Measurements from ENCODE around the gene EPS8. TPM values are rescaled to one million over a fixed set of nuclear protein-coding genes. Genes with fewer than 3 reads are reported as not detected.

Gene EPS8
- total RNA-seq, 2 donors from 2014 or later, result 6.7 to 8.1 TPM

GRCh38 chr12:15735837-15736615 lies 53.2 kb downstream of the EPS8 start:
- Histone ChIP-seq H3K27ac (ENCODE audit: low read depth, low read length) (no peak overlapping the region), H3K36me3 (ENCODE audit: control insufficient read depth, insufficient read depth, low read length) (no peaks in the 10 kb centered on the region), H3K27me3 (ENCODE audit: control insufficient read depth, insufficient read depth, low read length, poor library complexity, severe bottlenecking) (no peaks in the 10 kb centered on the region), H3K4me1 (ENCODE audit: control insufficient read depth, insufficient read depth, low read length) (no peaks in the 10 kb centered on the region), H3K4me3 (ENCODE audit: low read length) (no peak overlapping the region), H3K9me3 (ENCODE audit: control insufficient read depth, low read length) (no peaks in the 10 kb centered on the region), H3K9ac (ENCODE audit: extremely low read depth, low read length, poor library complexity, severe bottlenecking) (no peak overlapping the region)
- TF ChIP-seq, protein P1, sequence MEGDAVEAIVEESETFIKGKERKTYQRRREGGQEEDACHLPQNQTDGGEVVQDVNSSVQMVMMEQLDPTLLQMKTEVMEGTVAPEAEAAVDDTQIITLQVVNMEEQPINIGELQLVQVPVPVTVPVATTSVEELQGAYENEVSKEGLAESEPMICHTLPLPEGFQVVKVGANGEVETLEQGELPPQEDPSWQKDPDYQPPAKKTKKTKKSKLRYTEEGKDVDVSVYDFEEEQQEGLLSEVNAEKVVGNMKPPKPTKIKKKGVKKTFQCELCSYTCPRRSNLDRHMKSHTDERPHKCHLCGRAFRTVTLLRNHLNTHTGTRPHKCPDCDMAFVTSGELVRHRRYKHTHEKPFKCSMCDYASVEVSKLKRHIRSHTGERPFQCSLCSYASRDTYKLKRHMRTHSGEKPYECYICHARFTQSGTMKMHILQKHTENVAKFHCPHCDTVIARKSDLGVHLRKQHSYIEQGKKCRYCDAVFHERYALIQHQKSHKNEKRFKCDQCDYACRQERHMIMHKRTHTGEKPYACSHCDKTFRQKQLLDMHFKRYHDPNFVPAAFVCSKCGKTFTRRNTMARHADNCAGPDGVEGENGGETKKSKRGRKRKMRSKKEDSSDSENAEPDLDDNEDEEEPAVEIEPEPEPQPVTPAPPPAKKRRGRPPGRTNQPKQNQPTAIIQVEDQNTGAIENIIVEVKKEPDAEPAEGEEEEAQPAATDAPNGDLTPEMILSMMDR (conservative IDR thresholded peaks at IDR 0.05), result no peak
- Mint-ChIP-seq H3K9me3 (peaks cover 3% of the 10 kb centered on the region), H3K4me3 (no peak overlapping the region), H3K4me1 (peaks cover 2% of the 10 kb centered on the region), H3K27me3 (ENCODE audit: insufficient read depth) (no peaks in the 10 kb centered on the region), H3K27ac (no peak overlapping the region), H3K36me3 (ENCODE audit: low read depth) (peaks cover 4% of the 10 kb centered on the region)
- WGBS, 2 experiments (ENCODE audit: insufficient coverage in 1 of 2, insufficient read length in 1 of 2), result 75 to 87% methylated on average over 1 to 5 of the region's 5 CpGs
- DNase-seq, result no peak

GRCh38 chr12:15733136-15733535 lies 56.1 kb downstream of the EPS8 start:
- peaks cover 2% of the 10 kb centered on the region for H3K4me1 Mint-ChIP-seq
- Histone ChIP-seq H3K9ac (ENCODE audit: extremely low read depth, low read length, poor library complexity, severe bottlenecking) (no peak overlapping the region), H3K9me3 (ENCODE audit: control insufficient read depth, low read length) (peaks cover 5% of the 10 kb centered on the region), H3K36me3 (ENCODE audit: control insufficient read depth, insufficient read depth, low read length) (no peaks in the 10 kb centered on the region), H3K4me1 (ENCODE audit: control insufficient read depth, insufficient read depth, low read length) (no peaks in the 10 kb centered on the region), H3K4me3 (ENCODE audit: low read length) (no peak overlapping the region), H3K27me3 (ENCODE audit: control insufficient read depth, insufficient read depth, low read length, poor library complexity, severe bottlenecking) (no peaks in the 10 kb centered on the region), H3K27ac (ENCODE audit: low read depth, low read length) (no peak overlapping the region)
- TF ChIP-seq, protein P1 (conservative IDR thresholded peaks at IDR 0.05), result no peak
- no peak for DNase-seq
- peaks cover 3% of the 10 kb centered on the region for H3K9me3 Mint-ChIP-seq
- H3K27me3 Mint-ChIP-seq (ENCODE audit: insufficient read depth), result no peaks in the 10 kb centered on the region
- H3K27ac Mint-ChIP-seq, result no peak overlapping the region
- WGBS, 2 experiments (ENCODE audit: insufficient coverage in 1 of 2, insufficient read length in 1 of 2), result 79% methylated on average over 2 of the region's 3 CpGs; no CpG with 5 or more reads in 1 of the 2 experiments
- peaks cover 4% of the 10 kb centered on the region for H3K36me3 Mint-ChIP-seq (ENCODE audit: low read depth)
- no peak overlapping the region for H3K4me3 Mint-ChIP-seq

DNA sequence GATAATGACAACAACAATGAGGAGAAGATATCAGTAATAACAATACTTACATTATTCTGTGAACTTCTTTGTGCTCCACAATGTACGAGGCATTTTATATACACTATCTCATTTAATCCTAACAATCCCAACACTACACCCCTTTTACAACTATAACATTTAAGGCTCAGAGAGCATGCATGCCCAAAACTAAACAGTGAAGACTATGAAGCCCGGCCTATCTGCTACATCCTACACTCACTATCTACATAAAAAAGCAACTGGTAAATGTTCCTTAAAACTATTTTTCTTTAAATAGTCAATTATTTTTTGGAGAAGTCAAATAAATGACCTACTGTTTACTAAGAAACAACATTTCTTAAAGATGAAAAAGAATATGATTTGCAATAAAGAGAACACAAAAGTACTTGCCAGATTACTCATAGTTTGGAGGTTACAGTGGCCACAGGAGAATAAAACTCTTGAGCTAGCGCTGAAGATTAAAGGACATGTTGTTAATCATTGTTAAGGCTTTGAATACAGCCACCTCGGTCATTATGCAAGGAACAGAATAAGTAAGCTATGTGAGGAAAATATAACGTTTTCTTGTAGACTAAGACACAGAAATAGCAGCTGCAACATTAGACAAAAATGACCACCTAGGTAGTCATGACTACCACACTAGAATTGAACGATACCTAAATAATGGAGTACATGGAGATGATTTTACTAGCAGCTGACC lies 56.7 kb downstream of the EPS8 start:
- Histone ChIP-seq H3K4me1 (ENCODE audit: control insufficient read depth, insufficient read depth, low read length) (no peaks in the 10 kb centered on the region), H3K4me3 (ENCODE audit: low read length) (no peak overlapping the region), H3K9me3 (ENCODE audit: control insufficient read depth, low read length) (peaks cover 5% of the 10 kb centered on the region), H3K27ac (ENCODE audit: low read depth, low read length) (no peak overlapping the region), H3K9ac (ENCODE audit: extremely low read depth, low read length, poor library complexity, severe bottlenecking) (no peak overlapping the region), H3K36me3 (ENCODE audit: control insufficient read depth, insufficient read depth, low read length) (no peaks in the 10 kb centered on the region), H3K27me3 (ENCODE audit: control insufficient read depth, insufficient read depth, low read length, poor library complexity, severe bottlenecking) (no peaks in the 10 kb centered on the region)
- H3K36me3 Mint-ChIP-seq (ENCODE audit: low read depth), result peaks cover 4% of the 10 kb centered on the region
- DNase-seq, result no peak
- H3K27me3 Mint-ChIP-seq (ENCODE audit: insufficient read depth), result no peaks in the 10 kb centered on the region
- H3K27ac Mint-ChIP-seq, result no peak overlapping the region
- H3K9me3 Mint-ChIP-seq, result peaks cover 3% of the 10 kb centered on the region
- WGBS, 2 experiments (ENCODE audit: insufficient coverage in 1 of 2, insufficient read length in 1 of 2), result 87 to 90% methylated on average over 4 to 6 of the region's 6 CpGs
- TF ChIP-seq, protein P1 (conservative IDR thresholded peaks at IDR 0.05), result no peak
- peaks cover 2% of the 10 kb centered on the region for H3K4me1 Mint-ChIP-seq
- no peak overlapping the region for H3K4me3 Mint-ChIP-seq

All from endodermal cell (in vitro differentiated cells).